Astrocyte of the cerebellum (primary cell): Measurements from ENCODE around the gene VPS41.

ENCODE experiments used
- DNase-seq: peaks from one replicate; pipeline ENCODE4 v3.0.0-alpha.2; 2011; ENCODE audit warnings: low read depth
- H3K4me3 ChIP-seq: 2 replicates; pipeline ENCODE4 v1.5.1; 2011; ENCODE audit warnings: mild to moderate bottlenecking, low read depth, low read length, moderate library complexity
- CTCF ChIP-seq: IDR thresholded peaks from 2 replicates; pipeline ENCODE4 v1.5.1; 2012; ENCODE audit warnings: low read length, low read depth, moderate library complexity, mild to moderate bottlenecking; ENCODE audit errors: missing control alignments
- in situ Hi-C: cut with HindIII; loops from 2 replicates; pipeline ENCODE4 v1.10.0; 2017; ENCODE audit warnings: low sequenced_read_pairs

The VPS41 gene

GRCh38 chr7:38934051-38934450 lies 25.1 kb upstream of the VPS41 start:
- DNase-seq, result no peak
- no peak overlapping the region for H3K4me3 ChIP-seq
- in situ Hi-C loops, result loop anchor here (25.0 kb wide), 1 partner anchor 528 kb away; no protein-coding TSS in a partner anchor
- no peak for TF ChIP-seq CTCF

GRCh38 chr7:38932509-38933168 lies 23.6 kb upstream of the VPS41 start:
- TF ChIP-seq CTCF, result peak; percentile 98
- in situ Hi-C loops, result loop anchor here (25.0 kb wide), 1 partner anchor 530 kb away; no protein-coding TSS in a partner anchor
- peak; percentile 29 for DNase-seq
- no peak overlapping the region for H3K4me3 ChIP-seq

GRCh38 chr7:38929460-38930171 lies 20.6 kb upstream of the VPS41 start:
- in situ Hi-C loops, result loop anchor here (25.0 kb wide), 1 partner anchor 533 kb away; no protein-coding TSS in a partner anchor
- TF ChIP-seq CTCF, result no peak
- no peak for DNase-seq
- no peak overlapping the region for H3K4me3 ChIP-seq

GRCh38 chr7:38928506-38928905 lies 19.5 kb upstream of the VPS41 start:
- no peak for TF ChIP-seq CTCF
- H3K4me3 ChIP-seq, result no peak overlapping the region
- in situ Hi-C loops, result loop anchor here (25.0 kb wide), 1 partner anchor 534 kb away; no protein-coding TSS in a partner anchor
- DNase-seq, result no peak

GRCh38 chr7:38927751-38928150 lies 18.8 kb upstream of the VPS41 start:
- no peak overlapping the region for H3K4me3 ChIP-seq
- DNase-seq, result no peak
- no peak for TF ChIP-seq CTCF
- in situ Hi-C loops, result loop anchor here (25.0 kb wide), 1 partner anchor 535 kb away; no protein-coding TSS in a partner anchor

GRCh38 chr7:38920731-38921130 lies 11.7 kb upstream of the VPS41 start:
- no peak for DNase-seq
- in situ Hi-C loops, result no loop called here
- H3K4me3 ChIP-seq, result no peak overlapping the region
- TF ChIP-seq CTCF, result no peak
